Activated CD8-positive, alpha-beta memory T cell treated with anti-CD3 and anti-CD28 coated beads for 36 hours (primary cell): ENCODE data around the gene MAGEB4. TPM values are rescaled to one million over a fixed set of nuclear protein-coding genes. Genes with fewer than 3 reads are reported as not detected.
"Not testable (repeated sequence)": the region's sequence is repeated elsewhere in the genome, so short reads cannot be mapped to it uniquely, and the experiment has no call there.

Experiments
- CTCF ChIA-PET: fragments of 350-600 bp; sonication (Branson Sonifier 250); formaldehyde crosslinking; loops from one replicate; lab custom pipeline; 2021; ENCODE audit warnings: antibody characterized with exemption; lab: Charles Lee
- POLR2A ChIA-PET: fragments of 350-600 bp; sonication (Branson Sonifier 250); formaldehyde crosslinking; loops from one replicate; lab custom pipeline; 2021; ENCODE audit warnings: antibody characterized with exemption; lab: Charles Lee
- total RNA-seq, 2 experiments: library from RNA; stranded (reverse); gene quantifications; one replicate each; pipeline ENCODE4 v1.2.3, GENCODE V29; 2021

The MAGEB4 gene
- total RNA-seq = not detected

GRCh38 chrX:30241724-30242415, at the start of gene MAGEB4:
TSS of gene MAGEB4 (plus strand) at chrX:30242000. CDS start at chrX:30242136, 136 bp downstream.
- ChIA-PET POLR2A (no interaction called here), CTCF (no interaction called here)

- CTCF ChIA-PET, POLR2A ChIA-PET: not testable (repeated sequence)
Measured at GRCh38 chrX:30193910-30194309, 47.9 kb upstream of the MAGEB4 start.

DNA sequence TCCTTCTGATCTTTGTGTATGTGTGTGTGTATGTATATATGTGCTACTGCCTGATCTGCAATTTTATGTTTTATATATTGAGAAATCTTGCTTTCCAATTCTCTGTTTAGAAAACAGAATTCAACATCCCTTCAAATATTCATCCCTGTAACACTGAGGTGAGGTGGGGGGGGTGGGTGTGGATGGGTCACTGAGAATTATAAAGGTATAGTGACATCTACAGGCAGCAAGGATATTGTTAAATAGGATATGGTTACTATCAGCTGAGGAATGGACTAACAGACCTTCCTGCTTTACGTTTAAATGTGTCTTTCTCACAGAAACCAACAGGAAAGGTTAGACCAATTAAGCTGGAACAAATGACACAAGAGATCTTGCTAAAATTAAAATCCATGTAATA, 45.5 kb upstream of the MAGEB4 start:
- ChIA-PET POLR2A (no interaction called here), CTCF (no interaction called here)

DNA sequence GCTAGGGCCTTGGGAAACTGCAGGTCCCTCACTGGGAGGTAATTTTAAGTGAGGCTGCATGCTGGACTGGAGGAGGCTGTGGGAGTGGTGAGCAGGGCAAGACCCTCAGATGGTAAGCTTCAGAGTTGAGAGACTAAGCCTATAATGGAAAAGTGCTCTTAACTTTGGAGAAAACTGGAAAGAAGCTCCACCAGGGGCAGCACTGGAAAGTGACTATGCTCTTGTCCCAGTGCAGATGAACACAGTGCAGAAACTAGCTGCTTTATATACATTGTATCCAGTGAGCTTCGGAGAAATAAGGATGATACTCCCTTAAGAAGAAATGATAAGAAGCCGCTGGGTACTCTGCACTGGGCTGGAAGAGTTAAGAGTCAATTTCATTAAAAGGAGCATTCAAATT, 29.6 kb upstream of the MAGEB4 start:
- CTCF ChIA-PET = no interaction called here
- POLR2A ChIA-PET = no interaction called here

- ChIA-PET CTCF (no interaction called here), POLR2A (no interaction called here)
Measured at GRCh38 chrX:30215357-30215843, 26.4 kb upstream of the MAGEB4 start, which contains the start of gene MAGEB2. TSS of gene MAGEB2 (plus strand) at chrX:30215563. CDS start at chrX:30218581, 3,018 bp downstream.

GRCh38 chrX:30217465-30217864, 24.3 kb upstream of the MAGEB4 start:
- ChIA-PET POLR2A (no interaction called here), CTCF (no interaction called here)

DNA sequence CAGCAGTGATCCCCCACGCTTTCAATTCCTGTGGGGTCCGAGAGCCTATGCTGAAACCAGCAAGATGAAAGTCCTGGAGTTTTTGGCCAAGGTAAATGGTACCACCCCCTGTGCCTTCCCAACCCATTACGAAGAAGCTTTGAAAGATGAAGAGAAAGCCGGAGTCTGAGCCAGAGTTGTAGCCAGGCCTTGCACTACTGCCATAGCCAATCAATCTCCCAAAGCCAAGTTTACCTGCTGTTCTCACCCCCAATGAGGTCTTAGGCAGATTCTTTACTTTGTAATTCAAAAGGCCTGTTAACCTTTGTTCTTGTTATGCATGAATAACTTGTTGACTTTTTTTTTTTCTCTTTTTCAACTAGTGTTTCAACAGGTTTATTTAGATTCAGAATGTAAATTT, 22.4 kb upstream of the MAGEB4 start:
- ChIA-PET CTCF (no interaction called here), POLR2A (no interaction called here)

DNA sequence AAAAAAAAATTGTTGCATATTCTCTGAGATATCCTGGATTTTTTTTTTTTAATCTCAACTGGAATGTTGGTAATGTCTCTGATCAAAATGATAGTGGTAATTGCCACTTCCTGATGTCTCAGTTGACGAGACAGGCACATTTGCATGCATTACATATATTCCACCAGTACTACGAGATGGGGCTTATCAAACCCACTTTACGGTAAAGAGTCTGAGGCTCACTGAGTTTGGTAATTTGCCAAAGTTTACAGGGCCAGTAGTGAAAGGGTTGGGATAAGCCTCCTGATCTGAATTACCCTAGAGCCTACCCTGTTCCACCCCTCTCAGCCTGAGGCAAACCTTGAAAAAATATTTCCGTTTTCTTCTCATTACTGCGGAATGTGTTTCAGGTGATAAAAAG, 21.1 kb upstream of the MAGEB4 start:
- ChIA-PET CTCF (no interaction called here), POLR2A (no interaction called here)

DNA sequence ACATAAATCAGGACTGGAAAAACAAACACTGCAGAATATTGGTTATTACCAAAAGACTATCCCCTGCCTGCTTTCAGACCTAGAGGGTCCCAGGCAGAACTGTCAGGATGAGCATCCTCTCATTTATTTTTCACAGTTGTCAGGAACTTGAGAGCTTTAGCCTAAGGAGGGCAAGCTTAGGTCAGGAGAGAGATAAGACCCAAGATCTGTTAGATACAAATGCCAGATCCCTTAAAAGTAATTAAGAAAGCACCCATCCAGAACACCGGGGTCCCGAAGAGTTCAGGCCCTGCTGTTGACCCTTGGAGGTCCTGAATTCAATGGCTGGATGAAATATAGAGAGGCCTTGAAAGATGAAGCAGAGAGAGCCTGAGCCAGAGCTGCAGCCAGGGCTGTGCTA, 17.3 kb upstream of the MAGEB4 start:
- ChIA-PET CTCF (no interaction called here), POLR2A (no interaction called here)

DNA sequence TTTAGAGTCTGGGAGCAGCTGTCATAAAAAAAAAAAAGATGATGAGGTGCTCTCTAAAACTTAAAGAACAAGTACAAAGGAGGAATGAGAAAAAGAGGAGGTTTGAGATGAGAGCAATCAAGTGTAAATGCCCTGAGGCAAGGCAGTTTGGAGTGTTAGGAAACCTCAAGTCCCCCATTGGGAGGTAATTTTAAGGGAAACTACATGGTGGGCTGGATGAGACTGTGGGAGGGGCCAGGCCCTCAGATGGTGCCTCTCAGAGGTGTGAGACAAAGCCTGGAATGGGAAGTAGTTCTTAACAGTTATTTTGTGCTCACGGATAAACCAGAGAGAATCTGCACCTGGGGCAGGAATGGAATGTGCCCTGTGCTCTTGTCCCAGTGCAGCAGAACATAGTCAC, 13.3 kb upstream of the MAGEB4 start:
- CTCF ChIA-PET = no interaction called here
- POLR2A ChIA-PET = no interaction called here

DNA sequence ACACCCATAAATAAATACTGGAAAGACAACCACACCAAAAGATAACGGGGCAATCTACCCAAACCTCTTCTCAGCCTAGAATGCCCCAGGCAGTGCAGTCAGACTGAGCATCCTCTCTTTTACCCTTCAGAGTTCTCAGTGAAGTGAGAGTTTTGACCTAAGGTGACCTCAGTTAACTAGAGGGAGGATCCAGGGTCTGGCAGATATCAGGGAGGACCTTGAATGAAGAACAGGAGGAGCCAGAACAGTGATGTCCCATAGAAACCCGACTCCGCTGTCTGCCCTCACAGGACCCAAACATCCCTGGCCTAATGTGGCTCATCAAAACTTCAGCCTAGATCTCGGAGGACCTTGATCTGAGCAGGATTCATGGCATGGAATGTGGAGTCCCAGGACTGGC, 11.4 kb upstream of the MAGEB4 start, which contains the start of gene MAGEB3:
Gene MAGEB3 (plus strand): TSS at position 263 of the 400 bp plus-strand sequence. CDS start 5,268 bp downstream, outside the sequence.
- POLR2A ChIA-PET = no interaction called here
- CTCF ChIA-PET = no interaction called here

DNA sequence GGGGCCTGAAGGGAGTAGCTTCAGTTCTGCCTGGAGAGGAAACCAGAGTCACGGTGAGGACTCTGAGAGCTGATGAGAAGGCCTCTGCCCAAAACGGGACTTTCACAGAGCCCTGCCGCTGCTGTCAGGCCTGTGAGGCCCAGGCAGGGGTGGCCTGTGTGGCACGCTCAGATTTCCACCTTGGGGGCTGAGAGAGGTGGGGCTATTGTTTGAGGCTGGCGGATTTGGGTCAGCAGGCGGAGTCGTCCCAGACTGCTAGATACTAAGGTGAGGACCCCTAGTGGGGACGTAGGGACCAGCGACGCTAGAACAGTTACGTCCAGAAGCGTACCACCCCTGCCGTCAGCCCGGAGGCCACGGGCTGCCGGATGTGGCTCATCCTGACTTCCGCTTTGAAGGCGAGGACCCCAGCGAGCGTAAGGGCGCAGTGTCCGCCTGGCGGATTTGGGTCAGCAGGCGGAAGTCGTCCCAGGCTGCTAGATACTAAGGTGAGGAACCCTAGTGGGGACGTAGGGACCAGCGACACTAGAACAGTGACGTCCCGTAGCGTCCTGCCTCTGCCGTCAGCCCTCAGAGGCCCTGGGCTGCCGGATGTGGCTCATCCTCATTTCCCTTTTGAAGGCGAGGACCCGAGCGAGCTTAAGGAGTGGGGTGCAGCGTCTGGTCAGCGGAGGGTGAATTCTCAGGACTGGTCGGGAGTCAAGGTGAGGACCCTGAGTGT, 5.1 kb downstream of the MAGEB4 start, which contains the start of gene MAGEB1:
Gene MAGEB1 (plus strand): TSS at position 378 of the 721 bp plus-strand sequence. CDS start 3,348 bp downstream, outside the sequence.
- CTCF ChIA-PET = no interaction called here
- POLR2A ChIA-PET = no interaction called here

- ChIA-PET POLR2A (no interaction called here), CTCF (no interaction called here)
Measured at GRCh38 chrX:30248854-30249253, 7.1 kb downstream of the MAGEB4 start.

DNA sequence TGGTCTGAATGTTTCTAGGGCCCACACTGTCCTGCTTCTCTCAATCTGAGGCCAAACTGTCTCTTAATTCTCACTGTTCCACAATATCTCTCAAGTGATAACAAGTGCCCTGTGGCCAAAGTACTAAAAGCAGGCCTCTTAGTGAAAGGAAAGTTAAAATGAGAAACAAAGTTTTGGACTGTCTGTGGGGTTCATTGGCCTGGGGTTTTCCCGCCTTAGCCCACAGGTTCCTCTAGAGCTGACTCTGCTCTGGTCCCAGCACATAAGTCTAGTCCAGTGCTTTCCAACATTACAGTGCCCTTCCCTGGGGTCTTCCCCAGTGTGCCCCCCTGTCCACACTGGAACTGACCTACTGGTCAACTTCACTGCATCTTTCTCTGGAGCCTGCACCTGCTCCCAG, 11.5 kb downstream of the MAGEB4 start:
- ChIA-PET POLR2A (no interaction called here), CTCF (no interaction called here)

- POLR2A ChIA-PET = no interaction called here
- CTCF ChIA-PET = no interaction called here
Measured at GRCh38 chrX:30259927-30260326, 18.1 kb downstream of the MAGEB4 start.

DNA sequence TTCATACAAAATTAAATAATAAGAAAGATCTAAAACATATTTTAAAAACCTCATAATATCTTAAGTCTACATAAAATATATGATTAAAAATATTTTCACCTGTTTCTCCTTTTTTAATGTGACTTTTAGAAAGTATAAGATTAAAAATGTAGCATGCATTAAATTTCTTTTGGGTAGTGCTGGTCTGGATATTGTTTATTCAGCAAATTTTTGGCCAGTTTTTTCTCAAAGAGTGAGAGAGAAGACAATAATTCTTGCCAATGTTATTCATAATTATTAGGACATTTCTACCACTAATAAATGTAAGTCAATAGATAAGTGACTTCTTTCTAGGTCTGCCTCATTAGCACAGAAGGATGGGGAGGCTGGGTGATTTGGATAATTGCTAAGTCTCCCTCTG, 19.2 kb downstream of the MAGEB4 start:
- CTCF ChIA-PET = no interaction called here
- POLR2A ChIA-PET = no interaction called here

DNA sequence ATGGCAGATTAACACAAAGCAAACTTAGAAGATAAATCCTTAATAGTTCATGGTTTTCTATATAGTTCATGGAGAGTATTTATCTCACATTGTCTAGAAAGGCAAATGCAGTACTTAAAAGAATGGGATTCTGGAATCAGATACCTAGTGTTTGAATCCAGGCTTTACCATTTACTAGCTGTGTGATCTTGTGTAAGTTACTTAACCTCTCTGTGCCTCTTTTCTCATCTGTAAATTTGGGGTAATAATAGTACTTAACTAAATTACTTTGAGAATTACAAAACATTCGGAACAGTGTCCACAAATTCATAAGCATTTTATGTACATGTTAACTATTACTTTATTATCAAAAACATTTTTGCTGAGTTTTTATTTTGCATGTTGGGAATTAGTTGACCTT, 21.0 kb downstream of the MAGEB4 start:
- POLR2A ChIA-PET = no interaction called here
- CTCF ChIA-PET = no interaction called here

GRCh38 chrX:30270639-30271038, 28.8 kb downstream of the MAGEB4 start:
- CTCF ChIA-PET = no interaction called here
- POLR2A ChIA-PET = no interaction called here

DNA sequence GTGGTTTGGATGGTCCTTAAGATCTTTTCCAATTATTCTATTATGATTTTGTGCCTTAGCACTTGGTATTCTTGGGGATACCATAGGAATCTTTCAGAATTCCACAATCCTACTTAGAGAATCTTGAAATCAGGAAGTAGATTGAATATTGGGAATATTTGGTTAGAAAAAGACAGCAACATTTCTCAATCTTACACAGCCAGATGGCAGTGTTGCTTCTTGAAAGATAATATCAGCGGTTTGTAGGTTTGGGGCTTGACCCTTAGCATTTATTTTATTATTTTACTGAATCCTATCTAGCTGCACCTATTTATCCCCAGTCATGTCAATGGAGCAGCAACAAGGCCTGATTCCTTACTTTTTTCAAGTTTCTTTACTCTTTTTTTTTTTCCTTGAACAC, 33.7 kb downstream of the MAGEB4 start:
- POLR2A ChIA-PET = no interaction called here
- CTCF ChIA-PET = no interaction called here

GRCh38 chrX:30278365-30278764, 36.6 kb downstream of the MAGEB4 start:
- ChIA-PET CTCF (no interaction called here), POLR2A (no interaction called here)

DNA sequence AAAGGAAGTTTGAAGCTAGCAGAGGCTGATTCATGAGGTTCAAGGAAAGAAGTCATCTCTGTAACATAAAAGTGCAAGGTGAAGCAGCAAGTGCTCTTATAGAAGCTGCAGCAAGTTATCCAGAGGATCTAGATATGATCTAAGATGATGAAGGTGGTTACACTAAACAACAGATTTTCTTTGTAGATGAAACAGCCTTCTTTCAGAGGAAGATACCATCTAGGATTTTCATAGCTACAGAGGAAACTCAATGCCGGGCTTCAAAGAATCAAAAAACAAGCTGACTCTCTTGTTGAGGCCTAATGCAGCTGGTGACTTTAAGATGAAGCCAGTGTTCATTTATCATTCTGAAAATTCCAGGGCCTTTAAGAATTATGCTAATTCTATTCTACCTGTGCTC, 38.6 kb downstream of the MAGEB4 start:
- ChIA-PET POLR2A (no interaction called here), CTCF (no interaction called here)
